Loucy (cell line): ENCODE results near the gene RARRES2.

ENCODE experiments used
- EZH2phosphoT487 ChIP-seq: fragments of 200-600 bp; IDR thresholded peaks from 2 replicates; pipeline ENCODE4 v1.6.1; 2018; ENCODE audit warnings: antibody characterized with exemption, mild to moderate bottlenecking, moderate library complexity, borderline replicate concordance
- TF ChIP-seq, protein P1 (sequence below): fragments of 200-600 bp; sonication (generic); conservative IDR thresholded peaks from 2 replicates; pipeline ENCODE4 v1.5.1; 2014; ENCODE audit warnings: mild to moderate bottlenecking, antibody characterized with exemption, low read length

DNA sequence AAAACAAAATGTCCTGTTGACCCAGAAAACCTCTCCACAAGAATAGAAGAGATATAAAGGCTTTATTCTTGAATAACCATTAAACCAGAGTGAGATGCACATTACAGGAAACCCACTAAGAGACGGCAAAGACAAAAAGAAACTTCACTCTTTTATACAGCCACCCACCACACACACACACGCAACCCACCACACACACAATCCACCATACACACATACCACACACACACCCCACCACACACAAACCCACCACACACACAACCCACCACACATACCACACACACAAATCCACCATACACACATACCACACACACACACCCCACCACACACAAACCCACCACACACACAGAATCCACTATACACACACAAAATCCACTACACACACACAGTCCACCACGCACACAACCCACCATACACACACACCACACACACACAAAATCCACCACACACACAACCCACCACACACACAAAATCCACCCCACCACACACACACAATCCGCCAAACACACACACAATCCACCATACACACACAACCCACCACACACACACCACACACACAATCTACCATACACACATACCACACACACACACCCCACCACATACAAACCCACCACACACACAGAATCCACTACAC lies 17.7 kb upstream of the RARRES2 start:
- TF ChIP-seq, protein P1, sequence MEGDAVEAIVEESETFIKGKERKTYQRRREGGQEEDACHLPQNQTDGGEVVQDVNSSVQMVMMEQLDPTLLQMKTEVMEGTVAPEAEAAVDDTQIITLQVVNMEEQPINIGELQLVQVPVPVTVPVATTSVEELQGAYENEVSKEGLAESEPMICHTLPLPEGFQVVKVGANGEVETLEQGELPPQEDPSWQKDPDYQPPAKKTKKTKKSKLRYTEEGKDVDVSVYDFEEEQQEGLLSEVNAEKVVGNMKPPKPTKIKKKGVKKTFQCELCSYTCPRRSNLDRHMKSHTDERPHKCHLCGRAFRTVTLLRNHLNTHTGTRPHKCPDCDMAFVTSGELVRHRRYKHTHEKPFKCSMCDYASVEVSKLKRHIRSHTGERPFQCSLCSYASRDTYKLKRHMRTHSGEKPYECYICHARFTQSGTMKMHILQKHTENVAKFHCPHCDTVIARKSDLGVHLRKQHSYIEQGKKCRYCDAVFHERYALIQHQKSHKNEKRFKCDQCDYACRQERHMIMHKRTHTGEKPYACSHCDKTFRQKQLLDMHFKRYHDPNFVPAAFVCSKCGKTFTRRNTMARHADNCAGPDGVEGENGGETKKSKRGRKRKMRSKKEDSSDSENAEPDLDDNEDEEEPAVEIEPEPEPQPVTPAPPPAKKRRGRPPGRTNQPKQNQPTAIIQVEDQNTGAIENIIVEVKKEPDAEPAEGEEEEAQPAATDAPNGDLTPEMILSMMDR = no peak
- TF ChIP-seq EZH2phosphoT487 = no peak
